GM12878 (cell line): ENCODE results near the gene COPS7A. TPM values are rescaled to one million over a fixed set of nuclear protein-coding genes. Genes with fewer than 3 reads are reported as not detected.

Source experiments
- CHD4 ChIP-seq: fragments of 200-600 bp; sonication (generic); IDR thresholded peaks from 2 replicates; pipeline ENCODE4 v1.6.1; 2016; ENCODE audit warnings: mild to moderate bottlenecking
- EZH2 ChIP-seq: IDR thresholded peaks from 2 replicates; pipeline ENCODE4 v1.6.1; 2012; ENCODE audit warnings: low read depth, mild to moderate bottlenecking, control low read depth, inconsistent platforms, low read length, borderline replicate concordance; ENCODE audit not compliant: control insufficient read depth
- HCFC1 ChIP-seq: fragments of 150-350 bp; IDR thresholded peaks from 2 replicates; pipeline ENCODE4 v1.6.1; 2014; ENCODE audit warnings: low read length
- JUND ChIP-seq: IDR thresholded peaks from 2 replicates; pipeline ENCODE4 v1.6.1; 2012; ENCODE audit warnings: low read depth, mild to moderate bottlenecking, low read length, improper control_type of control experiment, moderate library complexity
- NBN ChIP-seq: fragments of 450-650 bp; IDR thresholded peaks from 2 replicates; pipeline ENCODE4 v1.6.1; 2016
- NFYB ChIP-seq: IDR thresholded peaks from 2 replicates; pipeline ENCODE4 v1.6.1; 2011; ENCODE audit warnings: low read depth, mild to moderate bottlenecking, low read length, improper control_type of control experiment, moderate library complexity; ENCODE audit not compliant: insufficient read depth
- POLR2AphosphoS2 ChIP-seq: IDR thresholded peaks from 2 replicates; pipeline ENCODE4 v1.6.1; 2011; ENCODE audit warnings: low read depth, mild to moderate bottlenecking, low read length, improper control_type of control experiment, moderate library complexity
- POLR2AphosphoS5 ChIP-seq: IDR thresholded peaks from 2 replicates; pipeline ENCODE4 v1.6.1; 2011; ENCODE audit warnings: mild to moderate bottlenecking, low read length, inconsistent platforms
- SMAD1 ChIP-seq: fragments of 450-650 bp; IDR thresholded peaks from 2 replicates; pipeline ENCODE4 v1.6.1; 2018; ENCODE audit warnings: mild to moderate bottlenecking, low read depth; ENCODE audit not compliant: partially characterized antibody
- ZNF217 ChIP-seq: fragments of 450-650 bp; IDR thresholded peaks from 2 replicates; pipeline ENCODE4 v1.6.1; 2017; ENCODE audit warnings: antibody characterized with exemption, mild to moderate bottlenecking
- polyA plus RNA-seq, 11 experiments: library from polyadenylated mRNA; depleted of rRNA in 4 of 11; unstranded in 6 of 11; stranded (reverse) in 5 of 11; fragments of >200 nt; fragmentation: Nextera tagmentation in 4 of 11; fragmentation: Illumina TruSeq in 1 of 11; extraction: Ambion mirVana in 4 of 11; extraction: Trizol in 1 of 11; gene quantifications; 1 replicate in 1 of 11; 2 replicates in 10 of 11; pipeline versions ENCODE4 v1.2.1 to v1.2.3, GENCODE V29; 2011 to 2016; ENCODE audit warnings: inconsistent platforms in 2 of 11, missing spikeins in 2 of 11, low read depth in 1 of 11
- total RNA-seq, 4 experiments: library from RNA; depleted of rRNA in 3 of 4; stranded (reverse); fragments of >200 nt in 3 of 4; fragmentation: Illumina TruSeq in 1 of 4; extraction: Trizol in 1 of 4; gene quantifications; 2 replicates each; pipeline versions ENCODE4 v1.2.1 to v1.2.3, GENCODE V29; 2013 to 2021
- TF ChIP-seq, protein P1 (sequence below): fragments of 450-650 bp; IDR thresholded peaks from 2 replicates; pipeline ENCODE4 v1.6.1; 2017; ENCODE audit warnings: mild to moderate bottlenecking, moderate library complexity
- TF ChIP-seq, protein P2 (sequence below): fragments of 450-650 bp; IDR thresholded peaks from 2 replicates; pipeline ENCODE4 v1.6.1; 2016; ENCODE audit warnings: mild to moderate bottlenecking
- TF ChIP-seq, protein P3 (sequence below): IDR thresholded peaks from 2 replicates; pipeline ENCODE4 v1.6.1; 2012; ENCODE audit warnings: low read depth, low read length, improper control_type of control experiment
- TF ChIP-seq, protein P4 (sequence below): fragments of 450-650 bp; IDR thresholded peaks from 2 replicates; pipeline ENCODE4 v1.6.1; 2016; ENCODE audit warnings: mild to moderate bottlenecking, moderate library complexity, borderline replicate concordance
- TF ChIP-seq, protein P5 (sequence below): fragments of 450-650 bp; IDR thresholded peaks from 2 replicates; pipeline ENCODE4 v1.6.1; 2017; ENCODE audit warnings: low read depth, mild to moderate bottlenecking, moderate library complexity

The COPS7A gene
- total and polyA plus RNA-seq, 10 of the 15 experiments (the other 5 are each of a cell fraction or from before 2014, with no cell fraction given) = 25.7 to 74.0 (median 51.9) TPM

DNA sequence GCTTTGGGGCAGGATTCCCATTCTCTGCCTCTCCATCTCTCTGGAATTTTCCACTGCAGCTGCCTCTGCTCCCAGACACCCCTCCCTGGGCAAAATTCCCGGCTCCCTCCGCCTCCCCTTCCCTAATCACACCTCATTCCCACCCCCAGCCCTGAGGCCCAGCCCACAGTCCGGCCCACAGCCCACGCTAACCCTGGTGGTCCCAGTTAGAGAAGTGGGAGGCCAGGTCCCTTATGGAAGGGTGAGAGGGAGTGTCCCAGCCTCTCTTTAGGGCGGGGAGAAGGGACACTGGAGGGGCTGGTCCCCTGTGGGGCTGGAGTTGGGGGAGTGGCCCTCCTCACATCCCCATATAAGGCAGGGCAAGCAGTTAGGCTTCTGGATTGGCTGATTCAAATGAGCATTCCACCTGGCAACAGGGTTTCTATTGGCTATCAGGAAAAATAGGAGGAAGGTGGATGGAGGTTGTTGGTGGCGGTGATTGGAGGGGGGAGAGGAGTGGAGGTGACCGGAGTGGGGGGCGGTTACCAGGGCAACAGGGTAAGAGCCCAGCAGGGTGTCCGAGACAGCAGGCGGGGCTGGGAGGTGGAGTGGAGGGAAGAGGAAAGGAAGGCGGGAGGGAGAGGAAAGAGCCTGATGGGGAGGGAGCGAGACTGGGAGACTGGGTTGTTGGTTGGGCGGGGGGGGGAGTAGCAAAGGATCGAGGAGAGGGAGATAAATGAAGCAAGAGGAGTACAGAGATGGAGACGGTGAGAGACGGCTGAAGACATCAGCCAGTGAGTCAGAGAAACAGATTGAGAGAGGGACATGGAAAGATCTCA lies 40.4 kb downstream of the COPS7A start (continued):
- TF ChIP-seq HCFC1 (no peak), POLR2AphosphoS5 (no peak; the same call in 1 of the 2 replicates), NFYB (peak; percentile 75; the same call in 1 of the 2 replicates), ZNF217 (no peak), POLR2AphosphoS2 (no peak), CHD4 (no peak), EZH2 (no peak), JUND (no peak), SMAD1 (no peak), NBN (peak; percentile 75)
- TF ChIP-seq, protein P1, sequence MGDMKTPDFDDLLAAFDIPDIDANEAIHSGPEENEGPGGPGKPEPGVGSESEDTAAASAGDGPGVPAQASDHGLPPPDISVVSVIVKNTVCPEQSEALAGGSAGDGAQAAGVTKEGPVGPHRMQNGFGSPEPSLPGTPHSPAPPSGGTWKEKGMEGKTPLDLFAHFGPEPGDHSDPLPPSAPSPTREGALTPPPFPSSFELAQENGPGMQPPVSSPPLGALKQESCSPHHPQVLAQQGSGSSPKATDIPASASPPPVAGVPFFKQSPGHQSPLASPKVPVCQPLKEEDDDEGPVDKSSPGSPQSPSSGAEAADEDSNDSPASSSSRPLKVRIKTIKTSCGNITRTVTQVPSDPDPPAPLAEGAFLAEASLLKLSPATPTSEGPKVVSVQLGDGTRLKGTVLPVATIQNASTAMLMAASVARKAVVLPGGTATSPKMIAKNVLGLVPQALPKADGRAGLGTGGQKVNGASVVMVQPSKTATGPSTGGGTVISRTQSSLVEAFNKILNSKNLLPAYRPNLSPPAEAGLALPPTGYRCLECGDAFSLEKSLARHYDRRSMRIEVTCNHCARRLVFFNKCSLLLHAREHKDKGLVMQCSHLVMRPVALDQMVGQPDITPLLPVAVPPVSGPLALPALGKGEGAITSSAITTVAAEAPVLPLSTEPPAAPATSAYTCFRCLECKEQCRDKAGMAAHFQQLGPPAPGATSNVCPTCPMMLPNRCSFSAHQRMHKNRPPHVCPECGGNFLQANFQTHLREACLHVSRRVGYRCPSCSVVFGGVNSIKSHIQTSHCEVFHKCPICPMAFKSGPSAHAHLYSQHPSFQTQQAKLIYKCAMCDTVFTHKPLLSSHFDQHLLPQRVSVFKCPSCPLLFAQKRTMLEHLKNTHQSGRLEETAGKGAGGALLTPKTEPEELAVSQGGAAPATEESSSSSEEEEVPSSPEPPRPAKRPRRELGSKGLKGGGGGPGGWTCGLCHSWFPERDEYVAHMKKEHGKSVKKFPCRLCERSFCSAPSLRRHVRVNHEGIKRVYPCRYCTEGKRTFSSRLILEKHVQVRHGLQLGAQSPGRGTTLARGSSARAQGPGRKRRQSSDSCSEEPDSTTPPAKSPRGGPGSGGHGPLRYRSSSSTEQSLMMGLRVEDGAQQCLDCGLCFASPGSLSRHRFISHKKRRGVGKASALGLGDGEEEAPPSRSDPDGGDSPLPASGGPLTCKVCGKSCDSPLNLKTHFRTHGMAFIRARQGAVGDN = no peak
- TF ChIP-seq, protein P2, sequence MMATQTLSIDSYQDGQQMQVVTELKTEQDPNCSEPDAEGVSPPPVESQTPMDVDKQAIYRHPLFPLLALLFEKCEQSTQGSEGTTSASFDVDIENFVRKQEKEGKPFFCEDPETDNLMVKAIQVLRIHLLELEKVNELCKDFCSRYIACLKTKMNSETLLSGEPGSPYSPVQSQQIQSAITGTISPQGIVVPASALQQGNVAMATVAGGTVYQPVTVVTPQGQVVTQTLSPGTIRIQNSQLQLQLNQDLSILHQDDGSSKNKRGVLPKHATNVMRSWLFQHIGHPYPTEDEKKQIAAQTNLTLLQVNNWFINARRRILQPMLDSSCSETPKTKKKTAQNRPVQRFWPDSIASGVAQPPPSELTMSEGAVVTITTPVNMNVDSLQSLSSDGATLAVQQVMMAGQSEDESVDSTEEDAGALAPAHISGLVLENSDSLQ = 0 out of 2 replicates have a peak, but pooled peaks have one; percentile 13
- TF ChIP-seq, protein P3, sequence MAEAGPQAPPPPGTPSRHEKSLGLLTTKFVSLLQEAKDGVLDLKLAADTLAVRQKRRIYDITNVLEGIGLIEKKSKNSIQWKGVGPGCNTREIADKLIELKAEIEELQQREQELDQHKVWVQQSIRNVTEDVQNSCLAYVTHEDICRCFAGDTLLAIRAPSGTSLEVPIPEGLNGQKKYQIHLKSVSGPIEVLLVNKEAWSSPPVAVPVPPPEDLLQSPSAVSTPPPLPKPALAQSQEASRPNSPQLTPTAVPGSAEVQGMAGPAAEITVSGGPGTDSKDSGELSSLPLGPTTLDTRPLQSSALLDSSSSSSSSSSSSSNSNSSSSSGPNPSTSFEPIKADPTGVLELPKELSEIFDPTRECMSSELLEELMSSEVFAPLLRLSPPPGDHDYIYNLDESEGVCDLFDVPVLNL = no peak
- TF ChIP-seq, protein P4, sequence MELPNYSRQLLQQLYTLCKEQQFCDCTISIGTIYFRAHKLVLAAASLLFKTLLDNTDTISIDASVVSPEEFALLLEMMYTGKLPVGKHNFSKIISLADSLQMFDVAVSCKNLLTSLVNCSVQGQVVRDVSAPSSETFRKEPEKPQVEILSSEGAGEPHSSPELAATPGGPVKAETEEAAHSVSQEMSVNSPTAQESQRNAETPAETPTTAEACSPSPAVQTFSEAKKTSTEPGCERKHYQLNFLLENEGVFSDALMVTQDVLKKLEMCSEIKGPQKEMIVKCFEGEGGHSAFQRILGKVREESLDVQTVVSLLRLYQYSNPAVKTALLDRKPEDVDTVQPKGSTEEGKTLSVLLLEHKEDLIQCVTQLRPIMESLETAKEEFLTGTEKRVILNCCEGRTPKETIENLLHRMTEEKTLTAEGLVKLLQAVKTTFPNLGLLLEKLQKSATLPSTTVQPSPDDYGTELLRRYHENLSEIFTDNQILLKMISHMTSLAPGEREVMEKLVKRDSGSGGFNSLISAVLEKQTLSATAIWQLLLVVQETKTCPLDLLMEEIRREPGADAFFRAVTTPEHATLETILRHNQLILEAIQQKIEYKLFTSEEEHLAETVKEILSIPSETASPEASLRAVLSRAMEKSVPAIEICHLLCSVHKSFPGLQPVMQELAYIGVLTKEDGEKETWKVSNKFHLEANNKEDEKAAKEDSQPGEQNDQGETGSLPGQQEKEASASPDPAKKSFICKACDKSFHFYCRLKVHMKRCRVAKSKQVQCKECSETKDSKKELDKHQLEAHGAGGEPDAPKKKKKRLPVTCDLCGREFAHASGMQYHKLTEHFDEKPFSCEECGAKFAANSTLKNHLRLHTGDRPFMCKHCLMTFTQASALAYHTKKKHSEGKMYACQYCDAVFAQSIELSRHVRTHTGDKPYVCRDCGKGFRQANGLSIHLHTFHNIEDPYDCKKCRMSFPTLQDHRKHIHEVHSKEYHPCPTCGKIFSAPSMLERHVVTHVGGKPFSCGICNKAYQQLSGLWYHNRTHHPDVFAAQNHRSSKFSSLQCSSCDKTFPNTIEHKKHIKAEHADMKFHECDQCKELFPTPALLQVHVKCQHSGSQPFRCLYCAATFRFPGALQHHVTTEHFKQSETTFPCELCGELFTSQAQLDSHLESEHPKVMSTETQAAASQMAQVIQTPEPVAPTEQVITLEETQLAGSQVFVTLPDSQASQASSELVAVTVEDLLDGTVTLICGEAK = no peak
- TF ChIP-seq, protein P5, sequence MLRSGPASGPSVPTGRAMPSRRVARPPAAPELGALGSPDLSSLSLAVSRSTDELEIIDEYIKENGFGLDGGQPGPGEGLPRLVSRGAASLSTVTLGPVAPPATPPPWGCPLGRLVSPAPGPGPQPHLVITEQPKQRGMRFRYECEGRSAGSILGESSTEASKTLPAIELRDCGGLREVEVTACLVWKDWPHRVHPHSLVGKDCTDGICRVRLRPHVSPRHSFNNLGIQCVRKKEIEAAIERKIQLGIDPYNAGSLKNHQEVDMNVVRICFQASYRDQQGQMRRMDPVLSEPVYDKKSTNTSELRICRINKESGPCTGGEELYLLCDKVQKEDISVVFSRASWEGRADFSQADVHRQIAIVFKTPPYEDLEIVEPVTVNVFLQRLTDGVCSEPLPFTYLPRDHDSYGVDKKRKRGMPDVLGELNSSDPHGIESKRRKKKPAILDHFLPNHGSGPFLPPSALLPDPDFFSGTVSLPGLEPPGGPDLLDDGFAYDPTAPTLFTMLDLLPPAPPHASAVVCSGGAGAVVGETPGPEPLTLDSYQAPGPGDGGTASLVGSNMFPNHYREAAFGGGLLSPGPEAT = peak; percentile 17; the same call in 1 of the 2 replicates
